GM21825 (cell line): ENCODE measurements around the gene OAS1.
"Not testable (repeated sequence)": the region's sequence is repeated elsewhere in the genome, so short reads cannot be mapped to it uniquely, and the experiment has no call there.

Source experiments
- ATAC-seq: cut with Tn5 transposase; IDR thresholded peaks from one replicate; pipeline ENCODE4 v1.9.1; 2021; ENCODE audit warnings: mild to moderate bottlenecking, moderate library complexity; ENCODE audit not compliant: unreplicated experiment

OAS1 gene

DNA sequence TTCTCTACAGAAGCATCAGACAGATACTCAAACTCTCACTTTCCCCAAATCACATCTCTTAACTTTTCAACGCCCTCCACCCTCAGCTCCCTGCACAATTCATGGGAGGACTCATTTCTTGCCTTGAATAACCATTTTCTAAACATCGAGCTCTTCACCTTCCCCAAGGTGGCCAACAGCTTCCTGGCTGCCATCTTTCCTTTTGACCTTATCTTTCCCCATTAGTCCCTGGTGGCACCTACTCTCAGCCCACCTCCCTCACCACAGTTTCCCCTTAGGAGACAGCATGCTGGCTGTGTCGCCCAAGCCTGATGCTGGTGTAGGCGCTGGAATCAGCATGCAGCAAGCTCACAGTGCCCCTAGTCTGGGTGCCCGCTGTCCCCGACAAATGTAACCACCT is 8.4 kb upstream of the OAS1 start:
- ATAC-seq, result no peak

DNA sequence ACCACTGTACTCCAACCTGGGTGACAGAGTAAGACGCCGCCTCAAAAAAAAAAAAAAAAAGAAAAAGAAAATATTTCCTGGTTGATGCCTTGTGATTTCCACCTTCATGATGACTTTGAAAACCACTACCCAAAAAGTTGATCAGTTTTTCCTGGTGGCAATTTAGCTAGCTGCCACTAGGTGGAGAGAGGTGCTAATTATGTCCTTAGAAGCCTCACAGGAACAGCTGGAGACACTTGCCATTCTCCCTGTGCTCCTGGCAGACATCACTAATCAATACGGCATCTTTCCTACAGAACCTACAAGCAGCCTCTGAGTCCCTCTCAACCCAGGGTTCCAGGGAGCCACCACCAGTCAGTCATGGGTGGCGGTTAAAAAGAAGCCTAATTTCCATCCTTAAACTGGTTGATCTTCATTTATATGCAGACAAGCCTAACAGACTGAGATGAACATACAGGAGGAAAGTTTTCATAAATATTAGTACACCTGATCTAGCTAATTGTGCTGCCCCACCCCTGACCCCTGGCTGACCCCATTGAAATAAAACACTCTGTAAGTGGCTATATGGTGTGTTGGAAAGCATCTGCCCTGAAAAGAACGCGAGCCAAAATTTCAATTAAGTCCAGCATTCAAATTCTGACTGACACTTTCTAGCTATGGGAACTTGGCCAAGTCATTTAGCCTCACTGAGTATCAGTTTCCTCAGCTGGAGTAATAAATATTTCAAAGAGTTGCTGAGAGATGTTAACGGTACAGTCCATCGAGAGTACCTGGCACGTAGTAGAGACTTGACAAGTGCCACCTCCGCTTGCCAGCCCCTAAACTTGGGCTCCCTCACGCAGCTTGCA is 6.2 kb upstream of the OAS1 start:
- ATAC-seq, result no peak

DNA sequence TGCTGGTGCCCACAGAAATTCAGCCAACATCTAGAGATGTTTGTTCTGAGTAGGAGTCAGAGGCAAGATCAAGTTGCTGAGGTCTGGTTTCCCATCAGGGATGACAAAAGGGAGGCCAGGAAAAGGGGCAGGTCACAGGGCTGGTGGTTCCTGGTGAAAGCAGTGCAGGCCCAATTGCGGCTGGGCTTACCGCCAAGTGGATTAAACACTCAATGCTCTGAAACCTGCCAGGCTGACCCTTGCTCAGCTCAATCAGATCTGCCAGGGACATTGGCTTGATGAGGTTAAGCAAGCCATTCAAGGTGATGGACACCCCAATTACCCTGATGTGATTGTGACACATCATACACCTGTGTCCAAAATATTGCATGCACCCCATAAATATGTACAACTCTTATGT is 5.5 kb upstream of the OAS1 start:
- ATAC-seq, result no peak

DNA sequence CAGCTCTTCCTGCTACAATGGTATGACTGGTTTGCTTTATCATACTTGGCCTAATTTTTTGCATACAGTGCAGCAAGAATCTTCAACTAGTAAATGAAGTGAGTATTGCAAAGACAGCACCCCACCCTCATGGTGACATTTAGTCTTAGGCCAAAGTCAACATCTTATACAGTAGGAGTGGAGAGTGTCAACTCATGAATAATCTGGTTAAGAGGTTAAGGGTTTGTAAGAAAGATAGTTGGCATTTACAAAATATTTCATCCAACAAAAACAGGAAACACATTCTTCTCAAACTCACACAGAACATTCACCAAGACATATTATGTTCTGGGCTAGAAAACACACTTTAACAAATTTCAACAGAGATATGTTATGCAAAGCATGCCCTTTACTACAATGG is 2.2 kb upstream of the OAS1 start:
- ATAC-seq, result no peak

DNA sequence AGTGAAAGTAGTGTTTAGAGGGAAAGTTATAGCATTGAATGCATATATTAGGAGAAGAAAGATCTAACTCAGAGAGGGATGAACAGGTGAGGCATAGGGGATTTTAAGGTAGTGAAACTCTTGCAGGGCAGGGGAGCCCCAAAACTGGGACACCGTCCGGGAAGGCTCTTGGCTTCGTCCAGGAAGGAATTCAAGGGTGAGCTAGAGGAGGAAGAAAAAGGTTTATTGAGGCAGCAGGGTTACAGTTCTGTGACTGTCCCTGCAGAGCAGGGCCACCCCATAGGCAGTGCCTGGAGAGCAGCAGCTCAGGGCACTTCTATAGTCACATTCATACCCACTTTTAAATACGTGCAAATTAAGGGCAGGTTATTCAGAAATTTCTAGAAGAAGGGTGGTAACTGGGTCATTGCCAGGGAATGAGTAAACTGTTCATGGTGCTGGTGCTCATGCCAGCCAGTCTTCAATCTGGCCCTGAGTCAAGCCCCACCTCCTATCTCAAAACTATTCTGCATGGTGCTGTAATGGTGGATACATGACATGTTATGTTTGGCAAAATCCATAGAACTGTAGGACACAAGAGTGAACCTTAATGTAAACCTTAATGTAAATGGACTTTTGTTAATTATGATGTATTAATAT is 1.2 kb upstream of the OAS1 start:
- no peak for ATAC-seq

DNA sequence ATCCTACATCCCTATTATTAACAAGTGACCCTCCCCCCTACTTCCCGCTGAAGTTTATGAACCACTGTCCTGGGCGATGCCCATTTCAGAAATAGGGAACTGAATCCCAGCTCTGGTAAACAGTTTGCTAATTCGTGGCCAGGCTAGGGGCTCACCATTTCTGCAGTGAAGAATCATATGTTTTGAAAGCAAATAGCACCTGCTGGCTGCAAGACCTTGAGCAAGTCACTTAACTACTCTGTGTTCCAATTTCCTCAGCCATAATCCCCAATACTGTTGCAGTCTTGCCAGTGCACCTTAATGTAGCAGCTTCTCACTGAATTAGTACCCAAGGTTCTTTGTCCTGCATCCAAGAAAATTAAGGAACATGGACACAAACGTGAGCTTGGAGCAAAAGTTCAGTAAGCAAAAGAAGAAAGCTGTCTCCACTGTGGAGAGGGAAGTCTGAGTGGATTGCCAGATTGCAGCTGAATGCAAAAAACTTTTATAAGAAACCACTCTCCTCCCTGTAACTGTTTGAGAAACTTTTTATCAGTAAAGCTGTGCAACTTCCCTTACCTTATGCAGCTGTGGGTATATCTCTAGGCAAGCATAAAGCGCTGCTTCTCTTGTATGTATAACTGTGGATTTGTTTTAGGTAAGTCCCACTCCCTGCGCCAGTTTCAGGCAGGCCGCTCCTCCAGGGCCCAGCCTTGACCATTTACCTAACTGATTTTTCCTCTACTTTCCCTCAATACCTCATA is 824 bp downstream of the OAS1 start:
- peak; percentile 49 for ATAC-seq

DNA sequence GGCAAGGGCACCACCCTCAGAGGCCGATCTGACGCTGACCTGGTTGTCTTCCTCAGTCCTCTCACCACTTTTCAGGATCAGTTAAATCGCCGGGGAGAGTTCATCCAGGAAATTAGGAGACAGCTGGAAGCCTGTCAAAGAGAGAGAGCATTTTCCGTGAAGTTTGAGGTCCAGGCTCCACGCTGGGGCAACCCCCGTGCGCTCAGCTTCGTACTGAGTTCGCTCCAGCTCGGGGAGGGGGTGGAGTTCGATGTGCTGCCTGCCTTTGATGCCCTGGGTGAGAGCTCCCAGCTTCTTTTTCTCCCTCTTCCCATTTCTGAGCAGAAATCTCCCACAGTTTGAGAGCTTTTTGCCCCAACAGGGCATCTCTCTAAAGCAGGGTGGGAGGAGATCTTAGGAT is 1.8 kb downstream of the OAS1 start:
- no peak for ATAC-seq

DNA sequence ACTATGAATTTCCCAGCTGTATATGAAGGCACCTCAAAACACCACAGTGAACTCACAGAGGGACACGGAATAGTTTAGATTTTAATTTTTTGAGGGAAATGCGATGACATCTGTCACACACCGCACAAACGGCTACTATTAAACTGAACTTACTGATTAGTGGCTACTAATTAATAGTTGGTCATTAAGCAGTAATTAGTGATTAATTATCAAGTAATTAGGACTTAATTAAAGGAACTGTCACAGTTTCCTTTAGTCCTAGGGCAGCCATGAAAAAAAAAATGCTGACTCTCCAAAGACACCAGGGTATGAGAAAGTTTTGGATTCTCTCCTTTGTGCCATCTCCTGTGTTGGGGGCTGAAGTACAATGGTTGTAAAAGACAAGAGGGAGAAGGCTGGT is 2.9 kb downstream of the OAS1 start:
- no peak for ATAC-seq

DNA sequence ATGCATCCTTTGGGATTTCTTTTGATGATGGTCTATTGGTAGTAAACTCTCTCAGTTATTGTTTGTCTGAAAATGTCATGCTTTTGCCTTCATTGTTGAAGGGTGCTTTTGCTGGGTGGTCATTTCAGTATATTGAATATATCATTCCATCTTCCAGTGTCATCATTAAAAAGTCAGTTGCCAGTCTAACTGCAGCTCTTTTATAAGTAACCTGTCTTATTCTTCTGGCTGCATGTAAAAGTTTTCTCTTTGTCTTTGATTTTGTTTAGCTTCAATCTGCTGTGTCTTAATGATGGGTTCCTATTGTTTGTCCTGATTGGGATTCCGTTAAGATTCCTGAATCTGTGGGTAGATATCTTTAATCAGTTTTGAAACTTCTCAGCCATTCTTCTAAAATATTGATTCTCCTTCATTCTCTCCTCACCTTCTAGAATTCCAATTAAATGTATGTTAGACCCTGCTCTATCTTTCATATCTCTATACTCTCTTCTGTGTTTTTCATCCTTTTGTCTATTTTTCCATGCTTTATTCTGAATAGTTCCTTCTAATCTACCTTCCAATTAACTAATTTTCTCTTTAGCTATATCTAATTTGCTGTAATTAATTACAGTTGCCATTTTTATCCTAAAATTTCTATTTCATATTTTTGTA is 6.4 kb downstream of the OAS1 start:
- no peak for ATAC-seq

DNA sequence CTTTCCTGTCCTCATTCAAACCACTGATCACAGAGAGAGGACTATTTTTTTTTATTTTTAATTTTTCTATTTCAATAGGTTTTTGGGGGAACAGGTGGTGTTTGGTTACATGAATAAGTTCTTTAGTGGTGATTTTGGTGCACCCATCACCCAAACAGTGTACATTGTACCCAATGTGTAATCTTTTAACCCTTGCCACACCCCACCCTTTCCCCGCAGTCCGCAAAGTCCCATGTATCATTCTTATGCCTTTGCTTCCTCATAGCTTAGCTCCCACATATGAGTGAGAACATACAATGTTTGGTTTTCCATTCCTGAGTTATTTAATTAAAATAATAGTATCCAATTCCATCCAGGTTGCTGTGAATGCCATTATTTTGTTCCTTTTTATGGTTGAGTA is 7.1 kb downstream of the OAS1 start:
- not testable (repeated sequence) for ATAC-seq

DNA sequence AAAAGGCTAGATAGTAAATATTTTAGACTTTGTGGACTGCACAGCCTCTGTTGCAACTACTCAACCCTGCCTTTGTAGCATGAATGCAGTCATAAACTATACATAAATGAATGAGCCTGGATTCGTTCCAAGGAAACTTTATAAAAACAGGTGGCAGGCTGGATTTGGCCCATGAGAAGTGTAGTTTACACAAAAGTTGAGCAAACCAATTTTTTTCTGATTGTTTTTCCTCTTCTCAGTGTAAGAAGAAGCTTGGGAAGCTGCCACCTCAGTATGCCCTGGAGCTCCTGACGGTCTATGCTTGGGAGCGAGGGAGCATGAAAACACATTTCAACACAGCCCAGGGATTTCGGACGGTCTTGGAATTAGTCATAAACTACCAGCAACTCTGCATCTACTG is 9.5 kb downstream of the OAS1 start:
- ATAC-seq, result no peak

DNA sequence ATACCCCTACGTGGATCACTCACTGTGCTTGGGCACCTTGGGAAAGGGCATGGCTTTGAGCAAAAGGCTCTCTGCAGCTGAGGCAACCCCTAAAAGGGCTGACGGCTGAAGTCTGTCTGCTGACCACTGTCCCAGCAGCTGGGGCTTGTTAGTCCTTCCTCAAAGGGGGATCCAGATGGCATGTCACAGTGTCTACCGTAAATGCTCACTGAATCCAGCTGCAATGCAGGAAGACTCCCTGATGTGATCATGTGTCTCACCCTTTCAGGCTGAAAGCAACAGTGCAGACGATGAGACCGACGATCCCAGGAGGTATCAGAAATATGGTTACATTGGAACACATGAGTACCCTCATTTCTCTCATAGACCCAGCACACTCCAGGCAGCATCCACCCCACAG is 12.4 kb downstream of the OAS1 start:
- ATAC-seq, result no peak

DNA sequence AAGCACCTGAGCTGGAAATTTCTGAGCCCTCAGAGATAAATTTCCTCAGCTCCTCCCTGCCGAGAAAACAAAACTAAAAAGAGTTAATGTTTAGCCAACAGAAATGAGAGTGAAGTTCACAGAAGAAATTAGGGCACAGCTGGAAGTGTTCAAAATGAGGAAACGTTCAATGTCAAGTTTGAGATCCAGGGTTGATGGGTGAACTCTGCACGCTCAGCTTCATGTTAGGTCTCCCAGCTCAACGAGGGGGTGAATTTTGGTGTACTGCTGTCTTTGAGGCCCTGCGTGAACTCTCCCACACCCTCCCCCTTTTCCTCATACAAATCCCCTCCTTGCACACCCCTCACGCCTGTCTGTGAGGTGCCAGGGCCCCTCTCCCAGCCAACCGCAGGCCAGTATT is 18.2 kb downstream of the OAS1 start:
- ATAC-seq, result peak; percentile 67

DNA sequence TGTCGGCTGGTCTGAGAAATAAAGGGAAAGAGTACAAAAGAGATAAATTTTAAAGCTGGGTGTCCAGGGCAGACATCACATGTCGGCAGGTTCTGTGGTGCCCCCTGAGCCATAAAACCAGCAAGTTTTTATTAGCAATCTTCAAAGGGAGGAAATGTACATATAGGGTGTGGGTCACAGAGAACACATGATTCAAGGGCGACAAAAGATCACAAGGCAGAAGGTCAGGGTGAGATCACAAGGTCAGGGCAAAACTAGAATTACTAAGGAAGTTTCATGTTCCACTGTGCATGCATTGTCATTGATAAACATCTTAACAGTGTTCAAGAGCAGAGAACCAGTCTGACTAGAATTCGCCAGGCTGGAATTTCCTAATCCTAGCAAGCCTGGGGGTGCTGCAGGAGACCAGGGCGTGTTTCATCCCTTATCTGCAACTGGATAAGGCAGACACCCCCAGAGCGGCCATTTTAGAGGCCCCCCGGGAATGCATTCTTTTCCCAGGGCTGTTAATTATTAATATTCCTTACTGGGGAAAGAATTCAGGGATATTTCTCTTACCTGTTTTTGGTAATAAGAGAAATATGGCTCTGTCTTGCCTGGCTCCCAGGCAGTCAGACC is 19.8 kb downstream of the OAS1 start:
- ATAC-seq, result not testable (repeated sequence)

DNA sequence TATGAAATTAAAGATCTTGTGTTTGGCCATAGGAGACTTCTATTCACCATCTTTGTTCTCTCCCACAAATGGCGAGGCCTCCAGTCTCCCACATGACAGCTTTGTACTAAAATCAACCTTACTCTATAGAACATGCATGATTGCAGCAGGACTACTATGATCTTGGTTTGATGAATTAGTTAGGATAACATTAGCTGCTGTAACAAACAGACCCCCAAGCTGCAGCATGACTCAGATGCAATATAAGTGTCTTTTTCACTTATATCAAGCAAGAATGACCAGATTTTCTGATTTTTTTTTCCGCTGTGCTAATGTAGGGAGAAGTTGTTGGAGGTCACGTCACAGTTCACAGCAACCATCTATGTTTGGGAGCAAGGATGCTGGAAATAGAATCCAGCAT is 20.7 kb downstream of the OAS1 start:
- ATAC-seq, result no peak

DNA sequence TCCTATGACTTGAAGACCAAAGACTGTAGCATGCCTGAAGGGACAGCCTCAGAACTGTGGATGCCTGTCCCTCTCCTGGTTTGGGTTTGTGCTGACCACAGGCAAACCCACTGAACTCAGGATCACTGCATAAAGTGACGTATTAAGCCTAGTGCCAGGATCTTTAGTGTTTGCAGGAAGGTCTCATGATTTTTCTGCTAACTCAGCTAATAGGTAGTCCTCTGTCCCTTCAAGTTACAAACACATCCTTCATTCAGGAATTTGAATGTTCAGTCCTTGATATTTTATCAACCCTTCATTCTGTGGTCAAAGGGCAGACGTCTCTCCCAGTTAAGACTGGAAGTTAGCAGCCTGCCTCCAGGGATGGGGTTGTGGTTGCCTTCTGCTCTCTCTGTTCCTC is 21.2 kb downstream of the OAS1 start:
- ATAC-seq, result no peak

DNA sequence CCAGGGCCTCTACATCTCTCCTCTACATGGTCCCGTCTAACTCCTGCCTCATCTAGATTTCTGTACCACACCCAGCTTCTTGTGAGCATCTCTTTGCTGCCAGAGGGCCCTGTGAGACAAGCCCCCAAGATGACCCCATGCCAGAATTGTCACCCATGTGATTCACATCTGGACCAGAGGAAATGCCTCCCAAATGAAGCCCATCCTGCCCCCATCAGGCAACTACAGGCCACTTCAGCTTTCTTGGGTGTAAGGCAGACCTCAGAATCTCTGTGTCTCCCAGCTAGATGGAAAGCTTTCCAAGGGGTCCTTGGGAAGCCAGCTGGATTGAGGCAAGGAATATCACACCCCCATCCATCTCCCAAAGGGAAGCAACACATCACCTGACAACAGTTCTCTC is 22.2 kb downstream of the OAS1 start:
- ATAC-seq, result no peak

DNA sequence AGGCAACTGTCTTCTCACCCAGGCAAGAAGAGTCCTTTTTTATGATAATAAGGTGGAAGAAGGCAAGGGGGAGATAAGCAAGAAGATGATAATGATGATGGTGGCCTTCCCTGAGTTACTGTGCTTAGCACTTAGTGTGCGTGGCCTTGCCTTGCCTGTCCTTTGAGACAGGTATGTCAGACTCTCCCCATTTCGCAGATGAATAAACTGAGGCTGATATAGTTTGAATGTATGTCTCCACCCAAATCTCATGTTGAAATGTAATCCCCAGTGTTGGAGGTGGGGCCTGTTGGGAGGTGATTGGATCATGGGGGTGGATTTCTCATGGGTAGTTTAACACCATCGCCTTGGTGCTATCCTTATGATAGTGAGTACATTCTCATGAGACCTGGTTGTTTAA is 23.0 kb downstream of the OAS1 start:
- ATAC-seq, result no peak

DNA sequence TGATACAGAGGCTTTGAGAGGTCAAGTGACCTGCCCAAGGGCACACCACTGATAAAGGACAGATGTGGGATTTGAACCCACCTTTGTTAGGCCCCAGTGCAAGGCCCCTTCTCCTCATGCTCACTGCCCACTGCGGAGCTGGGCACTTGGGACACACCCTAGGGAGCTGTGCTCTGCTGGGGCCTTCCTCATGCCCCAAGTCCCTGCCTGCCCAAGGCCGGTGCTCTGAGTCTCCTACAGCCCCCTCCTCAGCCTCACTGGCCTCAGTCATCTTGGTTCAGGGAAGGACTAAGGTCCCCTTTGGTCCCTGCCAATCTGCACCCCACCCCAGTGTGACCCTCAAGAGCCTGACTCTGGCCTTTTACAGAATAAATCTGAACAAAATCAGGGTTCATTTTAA is 23.6 kb downstream of the OAS1 start:
- ATAC-seq, result no peak

DNA sequence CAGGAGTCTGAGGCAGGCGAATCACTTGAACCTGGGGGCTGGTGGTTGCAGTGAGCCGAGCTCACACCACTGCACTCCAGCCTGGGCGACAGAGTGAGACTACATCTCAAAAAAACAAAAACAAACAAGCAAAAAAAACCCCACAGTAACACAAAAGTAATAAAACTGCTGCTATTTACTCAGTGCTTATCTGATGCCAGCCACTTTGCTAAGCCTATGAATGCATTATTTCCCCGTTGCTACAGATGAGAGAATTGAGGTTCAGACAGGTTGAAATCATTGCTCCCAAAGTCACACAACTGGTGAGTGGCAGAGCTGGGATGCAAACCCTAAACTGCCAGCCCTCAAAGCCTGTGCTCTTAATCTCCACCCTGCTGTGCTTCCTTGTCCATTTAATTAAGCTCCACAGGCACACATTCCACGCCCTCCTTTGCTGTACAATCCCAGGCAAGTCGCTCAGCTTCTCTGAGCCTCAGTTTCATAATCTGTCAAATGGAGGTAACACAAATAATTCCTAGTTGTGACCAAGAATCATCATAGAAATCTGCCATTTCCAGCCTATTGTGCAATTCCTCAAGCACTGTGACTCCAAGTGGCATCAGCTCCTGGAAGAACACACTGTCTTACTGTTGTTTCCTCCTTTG is 25.8 kb downstream of the OAS1 start:
- ATAC-seq, result no peak

DNA sequence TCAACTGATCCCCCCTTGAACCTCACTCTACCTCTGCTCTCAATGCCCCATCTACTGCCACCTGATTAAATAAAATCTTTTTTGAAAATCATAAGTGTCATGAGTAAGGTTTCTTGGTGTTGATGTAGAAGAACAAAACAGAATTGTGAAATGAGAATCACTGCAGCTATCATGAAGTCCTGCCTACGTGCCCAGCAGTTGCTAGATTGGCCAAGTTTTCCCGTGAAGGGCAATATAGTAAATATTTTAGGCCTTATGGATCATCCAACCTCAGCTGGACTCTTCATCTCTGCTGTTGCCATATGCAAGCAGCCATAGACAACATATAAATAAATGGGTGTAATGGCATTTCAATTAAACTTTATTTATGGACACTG is 26.4 kb downstream of the OAS1 start:
- no peak for ATAC-seq
